Measurements from ENCODE around the gene IBTK. TPM values are rescaled to one million over a fixed set of nuclear protein-coding genes. Genes with fewer than 3 reads are reported as not detected.

Gene IBTK
- total RNA-seq, 1 donor from 2014 or later = 24.6 TPM

Other genes with a start within 250 kb of the IBTK start
- gene TPBG, start 116.1 kb upstream of the IBTK start, total RNA-seq = 23.5 TPM